Heart right ventricle (tissue), 16 donors: ENCODE data around the gene CCDC28B. TPM values are rescaled to one million over a fixed set of nuclear protein-coding genes. Genes with fewer than 3 reads are reported as not detected.

ENCODE experiments used
- ATAC-seq, 8 donors: fragments of 200-7000 bp; cut with Tn5 transposase; one replicate each; pipeline ENCODE4 v1.9.1; 2020; ENCODE audit warnings: mild to moderate bottlenecking in 8 of 8, moderate library complexity in 8 of 8, moderate number of reproducible peaks in 1 of 8
- DNase-seq, 2 donors: peaks; one replicate each; pipeline ENCODE4 v3.0.0-alpha.2; 2020
- H3K27ac ChIP-seq, 10 donors: fragments of 200-600 bp; sonication (generic) in 2 of 10; one replicate each; pipeline versions ENCODE4 v1.5.0 to v1.8.0; 2020 to 2022; ENCODE audit warnings: mild to moderate bottlenecking in 3 of 10
- H3K27me3 ChIP-seq, 7 donors: fragments of 200-600 bp; one replicate each; pipeline ENCODE4 v1.8.0; 2021 to 2022; ENCODE audit warnings: mild to moderate bottlenecking in 2 of 7
- H3K36me3 ChIP-seq, 9 donors: fragments of 200-600 bp; sonication (generic) in 1 of 9; one replicate each; pipeline versions ENCODE4 v1.5.0 to v1.8.0; 2020 to 2022; ENCODE audit warnings: mild to moderate bottlenecking in 2 of 9
- H3K4me1 ChIP-seq, 9 donors: fragments of 200-600 bp; sonication (generic) in 1 of 9; one replicate each; pipeline versions ENCODE4 v1.5.0 to v1.8.0; 2020 to 2022; ENCODE audit warnings: mild to moderate bottlenecking in 4 of 9
- H3K4me3 ChIP-seq, 10 donors: fragments of 200-600 bp; sonication (generic) in 2 of 10; one replicate each; pipeline versions ENCODE4 v1.5.0 to v1.8.0; 2020 to 2022; ENCODE audit warnings: mild to moderate bottlenecking in 7 of 10, moderate library complexity in 2 of 10
- H3K9me3 ChIP-seq, 11 donors: fragments of 200-600 bp in 10 of 11; sonication (generic) in 2 of 11; one replicate each; pipeline versions ENCODE4 v1.5.0 to v1.8.0; 2013 to 2022; ENCODE audit warnings: mild to moderate bottlenecking in 2 of 11, control low read depth in 1 of 11, moderate library complexity in 1 of 11
- WGBS, 2 donors: extraction: QIAGEN DNeasy Blood & Tissue Kit; methylation state at CpG; one replicate each; pipeline ENCODE4 v1.1.7; 2013; ENCODE audit warnings: inconsistent platforms in 1 of 2; 5-methylcytosine and 5-hydroxymethylcytosine counted together
- intact Hi-C, 10 donors: fragments of 100-400 bp; cut with DNase I; formaldehyde crosslinking; loops; one replicate each; pipeline versions ENCODE4 v1.11.1 to v1.14.2; 2022
- polyA plus RNA-seq, 2 donors: library from polyadenylated mRNA; stranded (reverse); fragments of 200-250 nt; gene quantifications; one replicate each; pipeline ENCODE4 v1.2.3, GENCODE V29; 2013
- total RNA-seq, 10 donors: library from RNA; stranded (reverse); fragmentation: NEBNext Ultra II Directional in 3 of 10; extraction: Animal tissue kit (Norgen Biotek cat#: 25700) in 3 of 10; gene quantifications; one replicate each; pipeline versions ENCODE4 v1.2.1 to v1.2.4, GENCODE V29; 2021 to 2023
- TF ChIP-seq, protein P1 (sequence below), 9 donors: fragments of 200-600 bp; sonication (generic) in 2 of 9; IDR thresholded peaks; one replicate each; pipeline versions ENCODE4 v1.5.0 to v1.8.0; 2021 to 2022; ENCODE audit warnings: antibody characterized with exemption in 9 of 9, mild to moderate bottlenecking in 5 of 9, moderate library complexity in 1 of 9
- donor health status: Arrhythmogenic right ventricular cardiomyopathy.
- donor health status: ischemic (EF 13 %, LVEDD 7.1; RV severe dilation, severe dysfunction).
- donor health status: healthy with polysubstance abuse.
- donor health status: DM: no; HTN: yes; CAD: no.
- donor health status: DM: no; HTN: no; CAD: no.
- donor health status: ischemic (EF 25% LVEDD 6.9; RV normal size, moderate dysfunction).
- donor health status: ischemic (EF 25% LVEDD 5.7; RV mildly dilated, moderate dysfunction).
- donor health status: healthy.
- donor health status: DM: yes; HTN: yes; CAD: no.
- donor health status: Ischemic cardiomyopathy.
- donor health status: ischemic (EF 35%, LVEDD 5.7; RV mildly dilated, moderate dysfunction).
- donor health status: nonischemic (EF 11% LVEDD 7.7; RV severe dilation, severe dysfunction).
- donor health status: DM: yes; HTN: yes; CAD: no.
- donor health status: PGD.
- donor health status: ischemic (EF 29% LVEDD 5.4; RV normal size, mild dysfunction).
- donor health status: nonischemic (EF 23%, LVEDD 6.1; RV moderate dilation, normal function).

CCDC28B gene
- total and polyA plus RNA-seq, 12 donors, result 11.8 to 42.7 (median 17.7) TPM

DNA sequence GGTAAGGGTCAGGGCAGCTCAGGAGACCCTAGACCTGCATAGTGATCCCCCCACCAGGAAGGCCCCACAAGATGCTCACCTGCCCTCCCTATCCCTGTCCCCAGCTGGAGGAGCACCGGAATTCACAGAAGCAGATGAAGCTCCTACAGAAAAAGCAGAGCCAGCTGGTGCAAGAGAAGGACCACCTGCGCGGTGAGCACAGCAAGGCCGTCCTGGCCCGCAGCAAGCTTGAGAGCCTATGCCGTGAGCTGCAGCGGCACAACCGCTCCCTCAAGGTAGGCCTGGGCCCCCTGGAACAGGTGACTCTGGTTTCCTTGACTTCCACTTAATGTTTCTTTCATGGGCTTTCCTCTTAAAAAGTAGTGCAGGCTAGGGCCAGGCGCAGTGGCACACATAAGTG, 12.5 kb upstream of the CCDC28B start:
- ATAC-seq (no peak), DNase-seq (no peak)
- no peaks in the 10 kb centered on the region for H3K27me3 ChIP-seq
- H3K4me1 ChIP-seq, result peaks cover 0 to 33% (median 14%) of the 10 kb centered on the region in 9 donors
- H3K27ac ChIP-seq, result no peak overlapping the region
- TF ChIP-seq, protein P1, sequence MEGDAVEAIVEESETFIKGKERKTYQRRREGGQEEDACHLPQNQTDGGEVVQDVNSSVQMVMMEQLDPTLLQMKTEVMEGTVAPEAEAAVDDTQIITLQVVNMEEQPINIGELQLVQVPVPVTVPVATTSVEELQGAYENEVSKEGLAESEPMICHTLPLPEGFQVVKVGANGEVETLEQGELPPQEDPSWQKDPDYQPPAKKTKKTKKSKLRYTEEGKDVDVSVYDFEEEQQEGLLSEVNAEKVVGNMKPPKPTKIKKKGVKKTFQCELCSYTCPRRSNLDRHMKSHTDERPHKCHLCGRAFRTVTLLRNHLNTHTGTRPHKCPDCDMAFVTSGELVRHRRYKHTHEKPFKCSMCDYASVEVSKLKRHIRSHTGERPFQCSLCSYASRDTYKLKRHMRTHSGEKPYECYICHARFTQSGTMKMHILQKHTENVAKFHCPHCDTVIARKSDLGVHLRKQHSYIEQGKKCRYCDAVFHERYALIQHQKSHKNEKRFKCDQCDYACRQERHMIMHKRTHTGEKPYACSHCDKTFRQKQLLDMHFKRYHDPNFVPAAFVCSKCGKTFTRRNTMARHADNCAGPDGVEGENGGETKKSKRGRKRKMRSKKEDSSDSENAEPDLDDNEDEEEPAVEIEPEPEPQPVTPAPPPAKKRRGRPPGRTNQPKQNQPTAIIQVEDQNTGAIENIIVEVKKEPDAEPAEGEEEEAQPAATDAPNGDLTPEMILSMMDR (IDR thresholded peaks at IDR 0.05), result no peak
- intact Hi-C loops, result no loop called here
- H3K36me3 ChIP-seq, result peaks cover 0 to 100% (median 78%) of the 10 kb centered on the region in 9 donors
- H3K9me3 ChIP-seq, result no peaks in the 10 kb centered on the region
- H3K4me3 ChIP-seq, result no peak overlapping the region
- 96 to 97% methylated on average over 9 of the region's 9 CpGs for WGBS, 2 donors

DNA sequence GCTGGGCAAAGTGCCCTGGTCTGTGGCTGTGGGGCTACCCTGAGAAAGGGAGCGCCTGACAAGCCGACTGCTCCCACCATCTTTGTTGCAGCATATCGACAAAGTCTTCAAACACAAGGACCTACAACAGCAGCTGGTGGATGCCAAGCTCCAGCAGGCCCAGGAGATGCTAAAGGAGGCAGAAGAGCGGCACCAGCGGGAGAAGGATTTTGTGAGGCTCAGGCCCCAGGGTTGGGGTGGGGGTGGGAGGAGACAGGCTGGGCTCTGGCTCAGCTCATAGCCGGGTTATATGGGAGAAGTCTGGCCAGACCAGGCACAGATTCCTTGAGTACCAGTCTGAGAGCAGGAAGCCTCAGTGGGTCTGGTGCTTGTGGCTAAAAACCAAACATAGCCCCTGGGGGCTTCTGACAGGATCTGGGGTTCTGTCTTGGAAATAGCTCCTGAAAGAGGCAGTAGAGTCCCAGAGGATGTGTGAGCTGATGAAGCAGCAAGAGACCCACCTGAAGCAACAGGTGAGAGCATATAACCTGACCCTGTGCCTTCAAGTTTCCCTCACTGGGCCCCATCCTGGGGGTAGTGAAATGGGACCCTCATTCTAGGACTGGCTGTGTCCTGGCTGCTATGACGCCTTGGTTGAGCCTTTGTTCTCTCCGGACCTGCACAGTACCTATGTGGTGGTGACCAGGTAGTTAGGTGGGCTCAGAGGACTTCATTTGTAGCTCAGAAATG, 8.0 kb upstream of the CCDC28B start:
- Histone ChIP-seq H3K4me3 (no peak overlapping the region), H3K36me3 (peaks cover 0 to 100% (median 92%) of the 10 kb centered on the region in 9 donors), H3K27ac (no peak overlapping the region), H3K9me3 (no peaks in the 10 kb centered on the region), H3K4me1 (peaks cover 0 to 13% (median 7%) of the 10 kb centered on the region in 9 donors), H3K27me3 (no peaks in the 10 kb centered on the region)
- ATAC-seq (no peak), DNase-seq (no peak)
- WGBS, 2 donors, result 96% methylated on average over 8 of the region's 8 CpGs
- TF ChIP-seq, protein P1 (IDR thresholded peaks at IDR 0.05), result no peak
- intact Hi-C loops, result no loop called here

DNA sequence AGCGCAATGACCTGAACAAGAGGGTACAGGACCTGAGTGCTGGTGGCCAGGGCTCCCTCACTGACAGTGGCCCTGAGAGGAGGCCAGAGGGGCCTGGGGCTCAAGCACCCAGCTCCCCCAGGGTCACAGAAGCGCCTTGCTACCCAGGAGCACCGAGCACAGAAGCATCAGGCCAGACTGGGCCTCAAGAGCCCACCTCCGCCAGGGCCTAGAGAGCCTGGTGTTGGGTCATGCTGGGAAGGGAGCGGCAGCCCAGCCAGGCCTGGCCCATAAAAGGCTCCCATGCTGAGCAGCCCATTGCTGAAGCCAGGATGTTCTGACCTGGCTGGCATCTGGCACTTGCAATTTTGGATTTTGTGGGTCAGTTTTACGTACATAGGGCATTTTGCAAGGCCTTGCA, 5.4 kb upstream of the CCDC28B start:
- no peak for ATAC-seq

DNA sequence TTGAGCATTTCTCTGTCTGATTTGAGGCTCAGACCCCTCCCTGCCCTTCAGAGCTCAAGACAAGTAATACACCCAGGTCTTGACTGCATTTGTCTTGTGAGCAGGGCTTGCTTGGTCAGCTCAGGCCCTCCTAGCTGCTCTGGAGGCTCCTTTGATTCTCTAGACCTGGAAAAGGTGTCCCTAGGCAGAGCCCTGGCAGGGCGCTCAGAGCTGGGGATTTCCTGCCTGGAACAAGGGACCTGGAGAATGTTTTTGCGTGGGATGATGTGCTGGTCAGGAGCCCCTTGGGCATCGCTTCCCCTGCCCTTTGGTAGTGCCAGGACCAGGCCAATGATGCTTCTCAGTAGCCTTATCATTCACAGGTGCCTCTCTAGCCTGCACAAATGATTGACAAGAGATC, 4.9 kb upstream of the CCDC28B start:
- DNase-seq (no peak), ATAC-seq (no peak)
- Histone ChIP-seq H3K27me3 (no peaks in the 10 kb centered on the region), H3K4me3 (no peak overlapping the region), H3K4me1 (peaks cover 10 to 38% (median 23%) of the 10 kb centered on the region in 9 donors), H3K9me3 (no peaks in the 10 kb centered on the region), H3K36me3 (peaks cover 0 to 86% (median 63%) of the 10 kb centered on the region in 9 donors), H3K27ac (no peak overlapping the region)
- TF ChIP-seq, protein P1 (IDR thresholded peaks at IDR 0.05), result no peak
- WGBS, 2 donors, result 80 to 88% methylated on average over 3 of the region's 3 CpGs
- intact Hi-C loops, result no loop called here

More for the DNA sequence above, 5.4 kb upstream of the CCDC28B start:
- TF ChIP-seq, protein P1 (IDR thresholded peaks at IDR 0.05), result no peak
- no peak for DNase-seq
- H3K4me1 ChIP-seq, result peaks cover 8 to 33% (median 19%) of the 10 kb centered on the region in 9 donors
- H3K9me3 ChIP-seq, result no peaks in the 10 kb centered on the region
- intact Hi-C loops, result no loop called here
- no peaks in the 10 kb centered on the region for H3K27me3 ChIP-seq
- H3K36me3 ChIP-seq, result peaks cover 0 to 91% (median 69%) of the 10 kb centered on the region in 9 donors
- WGBS, 2 donors, result 94 to 96% methylated on average over 6 of the region's 6 CpGs
- H3K4me3 ChIP-seq, result no peak overlapping the region
- H3K27ac ChIP-seq, result no peak overlapping the region
